Activated T-helper 1 cell treated with anti-CD3 and anti-CD28 coated beads, Interleukin-12 subunit alpha, Interleukin-12 subunit beta, Interleukin-2, Interleukin-4 antibody, amounts not matched to agents 30 ng/mL and 10 ng/mL and 1 ng/mL, durations not matched to agents 14 hours and 24 hours and 36 hours (primary cell): Measurements from ENCODE around the gene AFAP1L2. TPM values are rescaled to one million over a fixed set of nuclear protein-coding genes. Genes with fewer than 3 reads are reported as not detected.

Source experiments
- DNase-seq: peaks from one replicate; pipeline ENCODE4 v3.0.0; 2021; ENCODE audit warnings: low spot score
- H3K27ac Mint-ChIP-seq: one replicate; pipeline ENCODE4 v1.8.0; 2021; ENCODE audit warnings: mild to moderate bottlenecking, mixed read lengths
- H3K27me3 Mint-ChIP-seq: one replicate; pipeline ENCODE4 v1.8.0; 2022; ENCODE audit warnings: mild to moderate bottlenecking, moderate library complexity, mixed read lengths; ENCODE audit not compliant: insufficient read depth
- H3K36me3 Mint-ChIP-seq: one replicate; pipeline ENCODE4 v1.8.0; 2021; ENCODE audit warnings: low read depth, mixed read lengths
- H3K4me1 Mint-ChIP-seq: one replicate; pipeline ENCODE4 v1.8.0; 2021; ENCODE audit warnings: low read depth, mixed read lengths
- H3K4me3 Mint-ChIP-seq: one replicate; pipeline ENCODE4 v1.8.0; 2021; ENCODE audit warnings: mild to moderate bottlenecking, moderate library complexity, mixed read lengths
- H3K9me3 Mint-ChIP-seq: one replicate; pipeline ENCODE4 v1.8.0; 2021; ENCODE audit warnings: mixed read lengths
- intact Hi-C: fragments of 100-400 bp; cut with micrococcal nuclease; formaldehyde crosslinking; loops from one replicate; pipeline ENCODE4 v1.15.1; 2024
- total RNA-seq: library from RNA; stranded (reverse); gene quantifications from 2 replicates; pipeline ENCODE4 v1.2.3, GENCODE V29; 2022

The AFAP1L2 gene
- total RNA-seq, 1 donor from 2014 or later: 3.7 TPM

- Mint-ChIP-seq H3K4me1 (no peaks in the 10 kb centered on the region), H3K27me3 (peaks cover 8% of the 10 kb centered on the region), H3K4me3 (no peak overlapping the region), H3K9me3 (no peaks in the 10 kb centered on the region), H3K36me3 (no peaks in the 10 kb centered on the region), H3K27ac (no peak overlapping the region)
- intact Hi-C loops: no loop called here
- no peak for DNase-seq
These were observed 90.4 kb downstream of the AFAP1L2 start for GRCh38 chr10:114313866-114314265.

- Mint-ChIP-seq H3K27ac (no peak overlapping the region), H3K27me3 (peaks cover 8% of the 10 kb centered on the region), H3K9me3 (no peaks in the 10 kb centered on the region), H3K4me3 (no peak overlapping the region), H3K36me3 (no peaks in the 10 kb centered on the region), H3K4me1 (no peaks in the 10 kb centered on the region)
- DNase-seq: no peak
- intact Hi-C loops: no loop called here
These were observed 91.2 kb downstream of the AFAP1L2 start for GRCh38 chr10:114313139-114313538.

GRCh38 chr10:114311496-114312209 lies 92.6 kb downstream of the AFAP1L2 start:
- H3K9me3 Mint-ChIP-seq: no peaks in the 10 kb centered on the region
- intact Hi-C loops: no loop called here
- no peak overlapping the region for H3K4me3 Mint-ChIP-seq
- peaks cover 11% of the 10 kb centered on the region for H3K4me1 Mint-ChIP-seq
- no peak overlapping the region for H3K27ac Mint-ChIP-seq
- no peaks in the 10 kb centered on the region for H3K36me3 Mint-ChIP-seq
- DNase-seq: no peak
- H3K27me3 Mint-ChIP-seq: peaks cover 9% of the 10 kb centered on the region

- no peak for DNase-seq
- H3K9me3 Mint-ChIP-seq: no peaks in the 10 kb centered on the region
- H3K4me3 Mint-ChIP-seq: no peak overlapping the region
- peaks cover 11% of the 10 kb centered on the region for H3K4me1 Mint-ChIP-seq
- peaks cover 7% of the 10 kb centered on the region for H3K27me3 Mint-ChIP-seq
- intact Hi-C loops: no loop called here
- no peaks in the 10 kb centered on the region for H3K36me3 Mint-ChIP-seq
- H3K27ac Mint-ChIP-seq: no peak overlapping the region
These were observed 93.3 kb downstream of the AFAP1L2 start for GRCh38 chr10:114311023-114311422.

- H3K4me3 Mint-ChIP-seq: no peak overlapping the region
- H3K27ac Mint-ChIP-seq: no peak overlapping the region
- H3K9me3 Mint-ChIP-seq: no peaks in the 10 kb centered on the region
- peaks cover 7% of the 10 kb centered on the region for H3K27me3 Mint-ChIP-seq
- intact Hi-C loops: no loop called here
- H3K4me1 Mint-ChIP-seq: peaks cover 11% of the 10 kb centered on the region
- no peak for DNase-seq
- H3K36me3 Mint-ChIP-seq: no peaks in the 10 kb centered on the region
These were observed 94.0 kb downstream of the AFAP1L2 start for GRCh38 chr10:114310346-114310745.

GRCh38 chr10:114309364-114309651 lies 95.0 kb downstream of the AFAP1L2 start:
- Mint-ChIP-seq H3K36me3 (no peaks in the 10 kb centered on the region), H3K27ac (no peak overlapping the region), H3K4me1 (peaks cover 15% of the 10 kb centered on the region), H3K4me3 (no peak overlapping the region), H3K9me3 (no peaks in the 10 kb centered on the region), H3K27me3 (peaks cover 7% of the 10 kb centered on the region)
- intact Hi-C loops: loop anchor here (10.0 kb wide), 1 partner anchor 625 kb away; the partner anchor contains the start of gene TRUB1
- no peak for DNase-seq

GRCh38 chr10:114308531-114309363 lies 95.6 kb downstream of the AFAP1L2 start:
- no peak for DNase-seq
- Mint-ChIP-seq H3K27ac (no peak overlapping the region), H3K4me3 (no peak overlapping the region), H3K36me3 (no peaks in the 10 kb centered on the region), H3K27me3 (peaks cover 7% of the 10 kb centered on the region), H3K4me1 (peaks cover 21% of the 10 kb centered on the region), H3K9me3 (no peaks in the 10 kb centered on the region)
- intact Hi-C loops: loop anchor here (10.0 kb wide), 1 partner anchor 626 kb away; the partner anchor contains the start of gene TRUB1

GRCh38 chr10:114307731-114308130 lies 96.6 kb downstream of the AFAP1L2 start:
- Mint-ChIP-seq H3K4me3 (no peak overlapping the region), H3K27ac (no peak overlapping the region), H3K4me1 (peaks cover 24% of the 10 kb centered on the region), H3K9me3 (no peaks in the 10 kb centered on the region), H3K36me3 (no peaks in the 10 kb centered on the region), H3K27me3 (peaks cover 7% of the 10 kb centered on the region)
- intact Hi-C loops: loop anchor here (10.0 kb wide), 1 partner anchor 627 kb away; the partner anchor contains the start of gene TRUB1
- no peak for DNase-seq

- Mint-ChIP-seq H3K27ac (no peak overlapping the region), H3K4me1 (peaks cover 24% of the 10 kb centered on the region), H3K9me3 (no peaks in the 10 kb centered on the region), H3K27me3 (peaks cover 5% of the 10 kb centered on the region), H3K4me3 (no peak overlapping the region), H3K36me3 (no peaks in the 10 kb centered on the region)
- intact Hi-C loops: loop anchor here (10.0 kb wide), 1 partner anchor 628 kb away; the partner anchor contains the start of gene TRUB1
- no peak for DNase-seq
These were observed 98.0 kb downstream of the AFAP1L2 start for GRCh38 chr10:114306116-114306973.

GRCh38 chr10:114305521-114305925 lies 98.8 kb downstream of the AFAP1L2 start:
- intact Hi-C loops: loop anchor here (2.0 to 10.0 kb wide), 3 partner anchors 31 to 629 kb away; partner anchors contain the start of genes CCDC186 and TRUB1

GRCh38 chr10:114304571-114305421 lies 99.5 kb downstream of the AFAP1L2 start:
- peaks cover 5% of the 10 kb centered on the region for H3K27me3 Mint-ChIP-seq
- peak overlapping the region; percentile 54 for H3K27ac Mint-ChIP-seq
- intact Hi-C loops: loop anchor here (1.0 to 10.0 kb wide), 13 partner anchors 32 to 1113 kb away; partner anchors contain the start of genes CCDC186 and TRUB1

More at GRCh38 chr10:114305521-114305925, 98.8 kb downstream of the AFAP1L2 start:
- Mint-ChIP-seq H3K36me3 (no peaks in the 10 kb centered on the region), H3K9me3 (no peaks in the 10 kb centered on the region), H3K27me3 (peaks cover 5% of the 10 kb centered on the region), H3K4me3 (peak overlapping the region; percentile 84), H3K27ac (no peak overlapping the region), H3K4me1 (peaks cover 24% of the 10 kb centered on the region)
- no peak for DNase-seq

More at GRCh38 chr10:114304571-114305421, 99.5 kb downstream of the AFAP1L2 start:
- Mint-ChIP-seq H3K36me3 (no peaks in the 10 kb centered on the region), H3K4me1 (peaks cover 24% of the 10 kb centered on the region), H3K4me3 (peak overlapping the region; percentile 84), H3K9me3 (no peaks in the 10 kb centered on the region)
- DNase-seq: peak; percentile 20
